BE2C (cell line): ENCODE results near the gene CACNA1A.
A peak's percentile ranks its signal among the peaks of the same experiment; 100 is the strongest.

ENCODE experiments used
- DNase-seq: peaks from one replicate; pipeline ENCODE4 v3.0.0-alpha.2; 2020
- H3K27me3 ChIP-seq: fragments of 250-450 bp; sonication (Bioruptor Pico); 2 replicates; pipeline ENCODE4 v1.5.1; 2020; ENCODE audit warnings: mild to moderate bottlenecking
- H3K36me3 ChIP-seq: fragments of 250-450 bp; sonication (Bioruptor Pico); 2 replicates; pipeline ENCODE4 v1.5.1; 2020; ENCODE audit warnings: mild to moderate bottlenecking
- H3K4me1 ChIP-seq: fragments of 250-450 bp; sonication (Bioruptor Pico); 2 replicates; pipeline ENCODE4 v1.5.1; 2020
- H3K4me3 ChIP-seq: 2 replicates; pipeline ENCODE4 v1.5.1; 2011; ENCODE audit warnings: low read depth, low read length
- H3K9me3 ChIP-seq: fragments of 250-450 bp; sonication (Bioruptor Pico); 2 replicates; pipeline ENCODE4 v1.5.1; 2020
- TF ChIP-seq, protein P1 (sequence below): IDR thresholded peaks from 2 replicates; pipeline ENCODE4 v1.5.1; 2012; ENCODE audit warnings: mild to moderate bottlenecking, low read depth, low read length

The CACNA1A gene

DNA sequence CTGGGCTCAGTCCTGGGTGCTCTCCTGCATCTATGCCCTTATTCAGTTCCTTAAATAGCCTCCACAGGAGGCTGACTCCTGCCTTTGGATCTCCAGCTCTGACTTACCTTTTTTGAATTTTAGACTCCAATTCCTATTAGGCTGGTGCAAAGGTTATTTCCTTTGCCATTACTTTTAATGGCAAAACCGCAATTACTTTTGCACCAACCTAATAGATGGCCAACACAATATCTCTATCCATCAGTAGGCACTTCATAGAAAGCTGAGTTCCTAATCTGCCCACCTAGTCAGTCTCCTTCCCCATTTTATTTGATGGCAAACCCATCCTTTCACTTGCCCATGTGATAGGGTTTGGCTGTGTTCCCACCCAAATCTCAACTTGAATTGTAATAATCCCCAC lies 95.3 kb downstream of the CACNA1A start:
- H3K36me3 ChIP-seq: no peaks in the 10 kb centered on the region
- DNase-seq: no peak
- no peaks in the 10 kb centered on the region for H3K9me3 ChIP-seq
- H3K4me1 ChIP-seq: no peaks in the 10 kb centered on the region
- H3K4me3 ChIP-seq: no peak overlapping the region
- TF ChIP-seq, protein P1, sequence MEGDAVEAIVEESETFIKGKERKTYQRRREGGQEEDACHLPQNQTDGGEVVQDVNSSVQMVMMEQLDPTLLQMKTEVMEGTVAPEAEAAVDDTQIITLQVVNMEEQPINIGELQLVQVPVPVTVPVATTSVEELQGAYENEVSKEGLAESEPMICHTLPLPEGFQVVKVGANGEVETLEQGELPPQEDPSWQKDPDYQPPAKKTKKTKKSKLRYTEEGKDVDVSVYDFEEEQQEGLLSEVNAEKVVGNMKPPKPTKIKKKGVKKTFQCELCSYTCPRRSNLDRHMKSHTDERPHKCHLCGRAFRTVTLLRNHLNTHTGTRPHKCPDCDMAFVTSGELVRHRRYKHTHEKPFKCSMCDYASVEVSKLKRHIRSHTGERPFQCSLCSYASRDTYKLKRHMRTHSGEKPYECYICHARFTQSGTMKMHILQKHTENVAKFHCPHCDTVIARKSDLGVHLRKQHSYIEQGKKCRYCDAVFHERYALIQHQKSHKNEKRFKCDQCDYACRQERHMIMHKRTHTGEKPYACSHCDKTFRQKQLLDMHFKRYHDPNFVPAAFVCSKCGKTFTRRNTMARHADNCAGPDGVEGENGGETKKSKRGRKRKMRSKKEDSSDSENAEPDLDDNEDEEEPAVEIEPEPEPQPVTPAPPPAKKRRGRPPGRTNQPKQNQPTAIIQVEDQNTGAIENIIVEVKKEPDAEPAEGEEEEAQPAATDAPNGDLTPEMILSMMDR: no peak
- H3K27me3 ChIP-seq: no peaks in the 10 kb centered on the region

- DNase-seq: no peak
- no peaks in the 10 kb centered on the region for H3K36me3 ChIP-seq
Observed at GRCh38 chr19:13408889-13409518, 97.3 kb downstream of the CACNA1A start.

GRCh38 chr19:13404236-13404635 lies 102.0 kb downstream of the CACNA1A start:
- H3K4me1 ChIP-seq: no peaks in the 10 kb centered on the region
- no peaks in the 10 kb centered on the region for H3K9me3 ChIP-seq
- H3K27me3 ChIP-seq: no peaks in the 10 kb centered on the region
- H3K36me3 ChIP-seq: no peaks in the 10 kb centered on the region
- no peak overlapping the region for H3K4me3 ChIP-seq
- DNase-seq: no peak
- TF ChIP-seq, protein P1: no peak

More at GRCh38 chr19:13408889-13409518, 97.3 kb downstream of the CACNA1A start:
- no peaks in the 10 kb centered on the region for H3K4me1 ChIP-seq
- TF ChIP-seq, protein P1: no peak
- H3K4me3 ChIP-seq: no peak overlapping the region
- H3K9me3 ChIP-seq: no peaks in the 10 kb centered on the region
- H3K27me3 ChIP-seq: no peaks in the 10 kb centered on the region

DNA sequence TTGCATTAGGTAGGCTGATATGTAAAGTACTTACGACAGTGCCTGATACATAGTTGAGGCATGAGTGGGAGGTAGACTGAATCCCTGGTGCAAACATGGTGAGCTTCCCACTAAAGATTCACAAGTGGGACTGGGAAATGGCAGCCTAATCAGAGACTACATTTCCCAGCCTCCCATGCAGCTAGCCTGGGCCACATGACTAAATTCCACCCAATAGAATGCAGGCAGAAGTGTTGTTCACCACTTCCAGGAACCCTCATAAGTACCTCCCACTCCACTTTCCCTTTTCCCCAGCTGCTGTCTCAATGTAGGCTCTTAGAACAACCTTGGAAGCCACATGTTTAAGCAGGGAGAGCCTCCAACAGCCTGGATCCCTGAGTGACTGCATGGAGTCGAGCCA lies 104.9 kb downstream of the CACNA1A start:
- DNase-seq: peak; percentile 34
- Histone ChIP-seq H3K4me3 (no peak overlapping the region), H3K27me3 (peaks cover under 1% of the 10 kb centered on the region; the same call in 1 of the 2 replicates), H3K9me3 (no peaks in the 10 kb centered on the region; the same call in 1 of the 2 replicates), H3K4me1 (peaks cover 2% of the 10 kb centered on the region; the same call in 1 of the 2 replicates), H3K36me3 (no peaks in the 10 kb centered on the region)
- TF ChIP-seq, protein P1: no peak

GRCh38 chr19:13400296-13400695 lies 106.0 kb downstream of the CACNA1A start:
- TF ChIP-seq, protein P1: no peak
- peaks cover 12% of the 10 kb centered on the region for H3K27me3 ChIP-seq
- DNase-seq: no peak
- peaks cover 2% of the 10 kb centered on the region; the same call in 1 of the 2 replicates for H3K4me1 ChIP-seq
- H3K9me3 ChIP-seq: no peaks in the 10 kb centered on the region; the same call in 1 of the 2 replicates
- no peak overlapping the region for H3K4me3 ChIP-seq
- H3K36me3 ChIP-seq: no peaks in the 10 kb centered on the region

DNA sequence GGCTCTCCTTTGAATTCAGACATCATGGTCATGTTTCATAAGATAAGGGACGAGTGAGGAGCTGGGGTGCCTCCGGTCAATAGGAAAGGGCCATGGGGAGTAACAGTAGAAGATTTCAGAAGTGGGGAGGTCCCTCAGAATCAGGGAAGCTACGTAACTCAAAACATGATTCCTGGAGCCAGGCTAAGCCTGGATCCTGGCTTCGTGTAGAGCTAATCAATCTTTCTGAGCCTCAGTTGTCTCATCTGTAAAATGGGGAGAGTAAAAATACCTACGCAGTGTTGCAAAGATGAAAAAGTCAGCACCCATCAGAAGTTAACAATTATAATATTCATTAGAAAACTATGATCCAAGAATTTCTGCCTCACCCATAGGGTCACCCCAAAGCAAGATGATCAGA lies 106.5 kb downstream of the CACNA1A start:
- no peaks in the 10 kb centered on the region for H3K36me3 ChIP-seq
- TF ChIP-seq, protein P1: no peak

More for the DNA sequence above, 106.5 kb downstream of the CACNA1A start:
- Histone ChIP-seq H3K4me1 (peaks cover 2% of the 10 kb centered on the region; the same call in 1 of the 2 replicates), H3K27me3 (peaks cover 12% of the 10 kb centered on the region), H3K9me3 (no peaks in the 10 kb centered on the region; the same call in 1 of the 2 replicates), H3K4me3 (no peak overlapping the region)
- DNase-seq: no peak
